GM12878 (cell line): ENCODE measurements around the gene CEACAM4. TPM values are rescaled to one million over a fixed set of nuclear protein-coding genes. Genes with fewer than 3 reads are reported as not detected.

Experiments
- ATAC-seq: fragments of 200-7000 bp; cut with Tn5 transposase; 3 replicates; pipeline ENCODE4 v1.9.1; 2020; ENCODE audit warnings: mild to moderate bottlenecking, moderate library complexity
- BruUV-seq: library from RNA; stranded (reverse); fragments of 400-500 nt; replicated peaks from 2 replicates; lab custom pipeline; 2021; lab: Mats Ljungman, UMichigan
- CTCF ChIA-PET: fragments of 300-600 bp; sonication (Branson Sonifier 250); formaldehyde crosslinking; extraction: SDS; loops from one replicate; lab custom pipeline; 2021; ENCODE audit warnings: inconsistent platforms; lab: Yijun Ruan, JAX
- POLR2A ChIA-PET: fragments of 350-600 bp; formaldehyde crosslinking; extraction: SDS; loops from one replicate; lab custom pipeline; 2021; ENCODE audit warnings: inconsistent platforms; lab: Charles Lee
- RAD21 ChIA-PET: fragments of 300-600 bp; sonication (Branson Sonifier 250); formaldehyde crosslinking; loops from one replicate; lab custom pipeline; 2023; ENCODE audit warnings: antibody characterized with exemption; ENCODE audit not compliant: unreplicated experiment; lab: Charles Lee
- SMC1A ChIA-PET: fragments of 300-600 bp; sonication (Branson Sonifier 250); formaldehyde crosslinking; loops from one replicate; lab custom pipeline; 2023; ENCODE audit not compliant: unreplicated experiment, uncharacterized antibody; lab: Charles Lee
- DNase-seq: peaks from one replicate; pipeline ENCODE4 v3.0.0-alpha.2; 2011; ENCODE audit warnings: low read depth, low spot score
- FAIRE-seq: peaks from 3 replicates; lab custom pipeline; 2011; peaks lifted over from hg19 to GRCh38; lab: Jason Lieb, UNC
- H2AFZ ChIP-seq: 2 replicates; pipeline ENCODE4 v1.6.0; 2011; ENCODE audit warnings: low read depth, low read length, control low read depth; ENCODE audit not compliant: control insufficient read depth
- H3K27ac ChIP-seq: 2 replicates; pipeline ENCODE4 v1.5.1; 2011; ENCODE audit warnings: control low read depth; ENCODE audit not compliant: control insufficient read depth, insufficient read depth
- H3K27me3 ChIP-seq, 2 experiments: replicated peaks in 1 of 2; 2 replicates each; pipeline versions ENCODE4 v1.6.0 to v1.6.1; 2011; ENCODE audit warnings: low read length in 1 of 2; ENCODE audit not compliant: control insufficient read depth in 2 of 2, insufficient read depth in 2 of 2
- H3K36me3 ChIP-seq, 2 experiments: 2 replicates each; pipeline ENCODE4 v1.5.1; 2011; ENCODE audit warnings: low read length in 1 of 2; ENCODE audit not compliant: control insufficient read depth in 2 of 2, insufficient read depth in 2 of 2
- H3K4me1 ChIP-seq: 2 replicates; pipeline ENCODE4 v1.6.1; 2011; ENCODE audit warnings: mild to moderate bottlenecking, low read length, moderate library complexity, mixed read lengths; ENCODE audit not compliant: control insufficient read depth, insufficient read depth
- H3K4me2 ChIP-seq: 2 replicates; pipeline ENCODE4 v1.6.0; 2011; ENCODE audit warnings: control low read depth; ENCODE audit not compliant: control insufficient read depth, insufficient read depth
- H3K4me3 ChIP-seq: fragments of 200-600 bp; sonication (generic); 2 replicates; pipeline ENCODE4 v1.5.1; 2016
- H3K79me2 ChIP-seq: 2 replicates; pipeline ENCODE4 v1.6.0; 2011; ENCODE audit warnings: low read length; ENCODE audit not compliant: control insufficient read depth, insufficient read depth
- H3K9ac ChIP-seq: 2 replicates; pipeline ENCODE4 v1.8.0; 2011; ENCODE audit warnings: low read length, control low read depth, mixed read lengths; ENCODE audit not compliant: control insufficient read depth, insufficient read depth
- H3K9me3 ChIP-seq: replicated peaks from 3 replicates; pipeline ENCODE4 v1.5.1; 2011; ENCODE audit warnings: mild to moderate bottlenecking, low read length; ENCODE audit not compliant: control insufficient read depth, insufficient read depth
- H4K20me1 ChIP-seq: 2 replicates; pipeline ENCODE4 v1.6.0; 2011; ENCODE audit not compliant: control insufficient read depth, insufficient read depth
- BACH1 ChIP-seq: fragments of 450-650 bp; IDR thresholded peaks from 2 replicates; pipeline ENCODE4 v1.6.1; 2017; ENCODE audit warnings: mild to moderate bottlenecking, borderline replicate concordance
- BHLHE40 ChIP-seq, 2 experiments: fragments of 450-650 bp in 1 of 2; IDR thresholded peaks; 2 replicates each; pipeline ENCODE4 v1.6.1; 2011 to 2017; ENCODE audit warnings: low read depth in 2 of 2, borderline replicate concordance in 1 of 2, improper control_type of control experiment in 1 of 2, low read length in 1 of 2, mild to moderate bottlenecking in 1 of 2
- CHD2 ChIP-seq: IDR thresholded peaks from 2 replicates; pipeline ENCODE4 v1.6.1; 2011; ENCODE audit warnings: low read depth, low read length, improper control_type of control experiment, borderline replicate concordance
- EGR1 ChIP-seq, 2 experiments: IDR thresholded peaks; 1 replicate in 1 of 2; 2 replicates in 1 of 2; pipeline ENCODE4 v1.6.1; 2011 to 2012; ENCODE audit warnings: low read depth in 2 of 2, low read length in 2 of 2, borderline replicate concordance in 1 of 2, mild to moderate bottlenecking in 1 of 2, moderate library complexity in 1 of 2
- FOXM1 ChIP-seq: IDR thresholded peaks from 2 replicates; pipeline ENCODE4 v1.6.1; 2012; ENCODE audit warnings: low read depth, mild to moderate bottlenecking, inconsistent platforms, low read length, moderate library complexity
- MEF2B ChIP-seq: fragments of 450-650 bp; IDR thresholded peaks from 2 replicates; pipeline ENCODE4 v1.6.1; 2018; ENCODE audit warnings: mild to moderate bottlenecking, moderate library complexity; ENCODE audit not compliant: partially characterized antibody, poor library complexity, severe bottlenecking
- POLR2A ChIP-seq: IDR thresholded peaks from 2 replicates; pipeline ENCODE4 v1.6.1; 2011; ENCODE audit warnings: low read depth, mild to moderate bottlenecking, low read length
- RAD21 ChIP-seq: IDR thresholded peaks from 2 replicates; pipeline ENCODE4 v1.6.1; 2011; ENCODE audit warnings: mild to moderate bottlenecking, low read depth, low read length, moderate library complexity; ENCODE audit not compliant: insufficient read depth
- RB1 ChIP-seq: fragments of 450-650 bp; formaldehyde crosslinking; IDR thresholded peaks from 2 replicates; pipeline ENCODE4 v1.6.1; 2017; ENCODE audit warnings: mild to moderate bottlenecking, borderline replicate concordance
- RELA ChIP-seq: fragments of 450-650 bp; IDR thresholded peaks from 2 replicates; pipeline ENCODE4 v1.8.0; 2014; ENCODE audit warnings: borderline replicate concordance; ENCODE audit not compliant: partially characterized antibody
- SMC3 ChIP-seq: IDR thresholded peaks from 2 replicates; pipeline ENCODE4 v1.6.1; 2011; ENCODE audit warnings: low read length, improper control_type of control experiment, borderline replicate concordance
- SP1 ChIP-seq: IDR thresholded peaks from one replicate; pipeline ENCODE4 v1.6.1; 2011; ENCODE audit warnings: low read depth, low read length
- YY1 ChIP-seq: IDR thresholded peaks from 2 replicates; pipeline ENCODE4 v1.6.1; 2011; ENCODE audit warnings: low read depth, mild to moderate bottlenecking, low read length
- WGBS: methylation state at CpG from one replicate; pipeline ENCODE4 v1.1.6; 2016; ENCODE audit warnings: low lambda C conversion rate; ENCODE audit not compliant: insufficient replicate concordance, insufficient coverage; ENCODE audit errors: missing lambda C conversion rate; 5-methylcytosine and 5-hydroxymethylcytosine counted together
- in situ Hi-C: fragments of 300-500 bp; cut with MboI; formaldehyde crosslinking; loops from 9 replicates; pipeline ENCODE4 v1.14.3; 2018; ENCODE audit warnings: mixed read lengths
- intact Hi-C: fragments of 100-400 bp; cut with micrococcal nuclease; formaldehyde crosslinking; loops from one replicate; pipeline ENCODE4 v1.14.2; 2022; ENCODE audit not compliant: unreplicated experiment
- polyA plus RNA-seq, 11 experiments: library from polyadenylated mRNA; depleted of rRNA in 4 of 11; unstranded in 6 of 11; stranded (reverse) in 5 of 11; fragments of >200 nt; fragmentation: Nextera tagmentation in 4 of 11; fragmentation: Illumina TruSeq in 1 of 11; extraction: Ambion mirVana in 4 of 11; extraction: Trizol in 1 of 11; gene quantifications; 1 replicate in 1 of 11; 2 replicates in 10 of 11; pipeline versions ENCODE4 v1.2.1 to v1.2.3, GENCODE V29; 2011 to 2016; ENCODE audit warnings: inconsistent platforms in 2 of 11, missing spikeins in 2 of 11, low read depth in 1 of 11
- total RNA-seq, 4 experiments: library from RNA; depleted of rRNA in 3 of 4; stranded (reverse); fragments of >200 nt in 3 of 4; fragmentation: Illumina TruSeq in 1 of 4; extraction: Trizol in 1 of 4; gene quantifications; 2 replicates each; pipeline versions ENCODE4 v1.2.1 to v1.2.3, GENCODE V29; 2013 to 2021
- TF ChIP-seq, protein P1 (sequence below), 3 experiments: IDR thresholded peaks in 2 of 3; conservative IDR thresholded peaks in 1 of 3; 2 replicates each; pipeline ENCODE4 v1.5.1; 2011; ENCODE audit warnings: low read depth in 3 of 3, low read length in 3 of 3, mild to moderate bottlenecking in 3 of 3, control low read depth in 2 of 3, moderate library complexity in 2 of 3, inconsistent platforms in 1 of 3, mixed read lengths in 1 of 3; ENCODE audit not compliant: control insufficient read depth in 2 of 3, insufficient read depth in 1 of 3; ENCODE audit errors: extremely low read depth in 1 of 3
- TF ChIP-seq, protein P2 (sequence below): IDR thresholded peaks from 2 replicates; pipeline ENCODE4 v1.6.1; 2011; ENCODE audit warnings: borderline replicate concordance, low read depth, mild to moderate bottlenecking, moderate library complexity, low read length; ENCODE audit not compliant: insufficient read depth, poor library complexity, severe bottlenecking
- TF ChIP-seq, protein P3 (sequence below): IDR thresholded peaks from 2 replicates; pipeline ENCODE4 v1.6.1; 2012; ENCODE audit warnings: low read depth, low read length, improper control_type of control experiment

Gene CEACAM4
- total and polyA plus RNA-seq, 10 of the 15 experiments (the other 5 are each of a cell fraction or from before 2014, with no cell fraction given) = not detected

DNA sequence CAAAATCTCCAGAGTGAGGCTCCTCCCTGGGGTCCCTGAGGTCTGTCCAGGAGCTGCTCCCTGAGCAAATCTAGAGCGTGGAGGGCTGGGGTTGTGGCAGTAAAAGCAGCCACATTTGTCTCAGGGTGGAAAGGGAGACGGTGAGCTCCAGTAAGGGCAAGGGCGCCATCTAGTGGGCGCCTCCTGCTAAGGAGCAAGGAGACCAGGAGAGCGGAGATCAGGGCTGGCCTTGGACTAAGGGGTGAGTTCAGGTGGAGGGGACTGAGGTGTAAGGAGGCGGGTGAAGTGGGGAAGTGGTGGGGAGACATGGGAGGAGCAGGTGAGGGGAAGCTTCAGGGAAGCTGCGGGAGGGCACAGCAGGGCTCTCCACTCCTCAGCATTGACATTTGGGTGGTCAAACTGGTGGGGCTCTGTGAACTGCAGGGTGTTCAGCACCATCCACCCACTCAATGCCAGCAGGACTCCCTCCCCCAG lies 56.2 kb downstream of the CEACAM4 start:
- CTCF ChIA-PET = interaction anchor here (0.5 to 22.5 kb wide), 23 partner anchors 9 to 366 kb away, joined by 3 to 549 read pairs (median 5); partner anchors contain the start of genes B9D2, DMAC2 and ERICH4
- intact Hi-C loops = loop anchor here (1.0 to 10.0 kb wide), 2 partner anchors 121 to 596 kb away; no protein-coding TSS in a partner anchor
- Histone ChIP-seq H3K9ac (no peak overlapping the region), H3K4me3 (no peak overlapping the region), H3K27ac (no peak overlapping the region), H3K79me2 (no peaks in the 10 kb centered on the region), H3K27me3 (no peaks in the 10 kb centered on the region), H3K4me1 (peaks cover 1% of the 10 kb centered on the region; the same call in 1 of the 2 replicates), H3K4me2 (no peak overlapping the region), H4K20me1 (no peaks in the 10 kb centered on the region; the same call in 1 of the 2 replicates), H3K9me3 (no peaks in the 10 kb centered on the region), H3K36me3 (no peaks in the 10 kb centered on the region), H2AFZ (no peak overlapping the region)
- SMC1A ChIA-PET = interaction anchor here (1.0 to 15.3 kb wide), 7 partner anchors 10 to 366 kb away, joined by 3 to 305 read pairs (median 3); no protein-coding TSS in a partner anchor
- no TSS peak for BruUV-seq
- RAD21 ChIA-PET = interaction anchor here (1.0 to 5.1 kb wide), 4 partner anchors 16 to 131 kb away, joined by 3 to 41 read pairs (median 7); partner anchors contain the start of gene DMAC2
- FAIRE-seq = peak; percentile 93
- ATAC-seq = peak; percentile 100
- in situ Hi-C loops = loop anchor here (10.0 kb wide), 1 partner anchor 126 kb away; the partner anchor contains the start of gene ERICH4
- DNase-seq = no peak
- POLR2A ChIA-PET = no interaction called here
- WGBS = 2% methylated on average over 7 of the region's 7 CpGs
- 0 out of 2 replicates have a peak, but pooled peaks have one; percentile 11 for TF ChIP-seq BACH1
- TF ChIP-seq EGR1 (IDR thresholded peaks at IDR 0.05; ENCODE audit: borderline replicate concordance in 1 of 2, low read depth in 2 of 2, low read length in 2 of 2) = 0 out of 3 replicates have a peak, but pooled peaks of 1 of the 2 experiments have one; percentile 37
- peak; percentile 15 for TF ChIP-seq RELA
- TF ChIP-seq RB1 = peak; percentile 38; the same call in 1 of the 2 replicates
- 0 out of 2 replicates have a peak, but pooled peaks have one; percentile 21 for TF ChIP-seq FOXM1
- TF ChIP-seq RAD21 = peak; percentile 93
- TF ChIP-seq, protein P1, sequence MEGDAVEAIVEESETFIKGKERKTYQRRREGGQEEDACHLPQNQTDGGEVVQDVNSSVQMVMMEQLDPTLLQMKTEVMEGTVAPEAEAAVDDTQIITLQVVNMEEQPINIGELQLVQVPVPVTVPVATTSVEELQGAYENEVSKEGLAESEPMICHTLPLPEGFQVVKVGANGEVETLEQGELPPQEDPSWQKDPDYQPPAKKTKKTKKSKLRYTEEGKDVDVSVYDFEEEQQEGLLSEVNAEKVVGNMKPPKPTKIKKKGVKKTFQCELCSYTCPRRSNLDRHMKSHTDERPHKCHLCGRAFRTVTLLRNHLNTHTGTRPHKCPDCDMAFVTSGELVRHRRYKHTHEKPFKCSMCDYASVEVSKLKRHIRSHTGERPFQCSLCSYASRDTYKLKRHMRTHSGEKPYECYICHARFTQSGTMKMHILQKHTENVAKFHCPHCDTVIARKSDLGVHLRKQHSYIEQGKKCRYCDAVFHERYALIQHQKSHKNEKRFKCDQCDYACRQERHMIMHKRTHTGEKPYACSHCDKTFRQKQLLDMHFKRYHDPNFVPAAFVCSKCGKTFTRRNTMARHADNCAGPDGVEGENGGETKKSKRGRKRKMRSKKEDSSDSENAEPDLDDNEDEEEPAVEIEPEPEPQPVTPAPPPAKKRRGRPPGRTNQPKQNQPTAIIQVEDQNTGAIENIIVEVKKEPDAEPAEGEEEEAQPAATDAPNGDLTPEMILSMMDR (IDR thresholded peaks at IDR 0.05 in 2 of 3, conservative IDR thresholded peaks at IDR 0.05 in 1 of 3; ENCODE audit: control insufficient read depth in 2 of 3, extremely low read depth in 1 of 3, insufficient read depth in 1 of 3, low read depth in 3 of 3, low read length in 3 of 3) = peak; percentile 94 to 97 (median 96); a peak in 5 of 6 replicates
- peak; percentile 51; the same call in 1 of the 2 replicates for TF ChIP-seq POLR2A
- no peak for TF ChIP-seq MEF2B
- TF ChIP-seq, protein P2, sequence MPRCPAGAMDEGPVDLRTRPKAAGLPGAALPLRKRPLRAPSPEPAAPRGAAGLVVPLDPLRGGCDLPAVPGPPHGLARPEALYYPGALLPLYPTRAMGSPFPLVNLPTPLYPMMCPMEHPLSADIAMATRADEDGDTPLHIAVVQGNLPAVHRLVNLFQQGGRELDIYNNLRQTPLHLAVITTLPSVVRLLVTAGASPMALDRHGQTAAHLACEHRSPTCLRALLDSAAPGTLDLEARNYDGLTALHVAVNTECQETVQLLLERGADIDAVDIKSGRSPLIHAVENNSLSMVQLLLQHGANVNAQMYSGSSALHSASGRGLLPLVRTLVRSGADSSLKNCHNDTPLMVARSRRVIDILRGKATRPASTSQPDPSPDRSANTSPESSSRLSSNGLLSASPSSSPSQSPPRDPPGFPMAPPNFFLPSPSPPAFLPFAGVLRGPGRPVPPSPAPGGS = no peak
- no peak for TF ChIP-seq BHLHE40 (IDR thresholded peaks at IDR 0.05; ENCODE audit: borderline replicate concordance in 1 of 2, low read depth in 2 of 2, low read length in 1 of 2)
- TF ChIP-seq YY1 = peak; percentile 63
- no peak for TF ChIP-seq SP1
- TF ChIP-seq, protein P3, sequence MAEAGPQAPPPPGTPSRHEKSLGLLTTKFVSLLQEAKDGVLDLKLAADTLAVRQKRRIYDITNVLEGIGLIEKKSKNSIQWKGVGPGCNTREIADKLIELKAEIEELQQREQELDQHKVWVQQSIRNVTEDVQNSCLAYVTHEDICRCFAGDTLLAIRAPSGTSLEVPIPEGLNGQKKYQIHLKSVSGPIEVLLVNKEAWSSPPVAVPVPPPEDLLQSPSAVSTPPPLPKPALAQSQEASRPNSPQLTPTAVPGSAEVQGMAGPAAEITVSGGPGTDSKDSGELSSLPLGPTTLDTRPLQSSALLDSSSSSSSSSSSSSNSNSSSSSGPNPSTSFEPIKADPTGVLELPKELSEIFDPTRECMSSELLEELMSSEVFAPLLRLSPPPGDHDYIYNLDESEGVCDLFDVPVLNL = no peak
- peak; percentile 77 for TF ChIP-seq SMC3
- no peak for TF ChIP-seq CHD2
